H1 (cell line): ENCODE data around the gene LPIN2.

Source experiments
- HDAC2 ChIP-seq, 2 experiments: fragments of 300-600 bp in 1 of 2; sonication (generic) in 1 of 2; IDR thresholded peaks; 2 replicates each; pipeline ENCODE4 v1.6.1; 2011 to 2012; ENCODE audit warnings: low read depth in 2 of 2, low read length in 2 of 2, mild to moderate bottlenecking in 2 of 2, moderate library complexity in 2 of 2, borderline replicate concordance in 1 of 2, inconsistent platforms in 1 of 2
- POLR2A ChIP-seq, 2 experiments: IDR thresholded peaks; 1 replicate in 1 of 2; 2 replicates in 1 of 2; pipeline ENCODE4 v1.6.1; 2011; ENCODE audit warnings: low read depth in 2 of 2, low read length in 2 of 2, mild to moderate bottlenecking in 2 of 2; ENCODE audit errors: control extremely low read depth in 1 of 2
- ZNF274 ChIP-seq: IDR thresholded peaks from 2 replicates; pipeline ENCODE4 v1.7.0; 2012; ENCODE audit warnings: low read length, borderline replicate concordance; ENCODE audit errors: extremely low read depth

DNA sequence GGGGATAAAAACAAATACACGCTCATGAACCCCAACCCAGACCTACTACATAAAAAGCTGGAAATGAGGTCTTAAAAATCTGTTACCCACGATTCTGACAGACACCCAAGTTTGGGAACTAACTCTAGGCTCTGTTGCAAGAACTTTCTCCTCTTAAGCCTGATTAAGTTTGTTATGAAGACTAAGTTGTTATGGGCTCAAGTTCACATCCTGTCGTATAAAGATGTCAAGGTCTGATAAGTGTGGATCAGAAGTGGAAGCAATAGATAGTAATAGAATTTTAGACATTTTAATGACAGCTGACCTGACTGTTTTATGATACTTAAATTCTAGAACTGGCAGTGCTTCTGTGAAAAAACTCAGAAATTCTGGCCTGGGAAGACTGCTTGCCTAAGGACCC lies 43.2 kb downstream of the LPIN2 start:
- TF ChIP-seq HDAC2 (IDR thresholded peaks at IDR 0.05; ENCODE audit: borderline replicate concordance in 1 of 2, low read depth in 2 of 2, low read length in 2 of 2) (no peak), POLR2A (IDR thresholded peaks at IDR 0.05; ENCODE audit: control extremely low read depth in 1 of 2, low read depth in 2 of 2, low read length in 2 of 2) (no peak), ZNF274 (no peak)
